Common myeloid progenitor, CD34-positive (primary cell): Measurements from ENCODE around the gene MITF.
"Not testable (repeated sequence)": the region's sequence is repeated elsewhere in the genome, so short reads cannot be mapped to it uniquely, and the experiment has no call there.

Experiments
- CTCF ChIA-PET: fragments of 350-600 bp; sonication (Branson Sonifier 250); formaldehyde crosslinking; loops from one replicate; lab custom pipeline; 2021; ENCODE audit warnings: antibody characterized with exemption; lab: Charles Lee
- POLR2A ChIA-PET: fragments of 350-600 bp; sonication (Branson Sonifier 250); formaldehyde crosslinking; loops from one replicate; lab custom pipeline; 2021; ENCODE audit warnings: antibody characterized with exemption; lab: Charles Lee
- DNase-seq, 3 donors: peaks; one replicate each; pipeline versions ENCODE4 v3.0.0 to v3.0.0-alpha.2; 2013
- H3K27ac ChIP-seq, 2 experiments: 1 replicate in 1 of 2; 2 replicates in 1 of 2; pipeline ENCODE4 v1.7.0; 2013; ENCODE audit warnings: inconsistent platforms in 2 of 2, low read length in 2 of 2, mild to moderate bottlenecking in 2 of 2, low read depth in 1 of 2, moderate library complexity in 1 of 2; ENCODE audit not compliant: severe bottlenecking in 2 of 2, insufficient read depth in 1 of 2, poor library complexity in 1 of 2
- H3K27me3 ChIP-seq, 5 experiments: replicated peaks in 2 of 5; 1 replicate in 3 of 5; 2 replicates in 2 of 5; pipeline versions ENCODE4 v1.6.1 to v1.7.0; 2013; ENCODE audit warnings: low read length in 4 of 5, mild to moderate bottlenecking in 2 of 5, moderate library complexity in 2 of 5, inconsistent platforms in 1 of 5; ENCODE audit not compliant: insufficient read depth in 5 of 5, control insufficient read depth in 4 of 5
- H3K36me3 ChIP-seq, 4 experiments: 1 replicate in 2 of 4; 2 replicates in 2 of 4; pipeline versions ENCODE4 v1.6.1 to v1.7.0; 2013; ENCODE audit warnings: low read length in 3 of 4, control low read depth in 1 of 4, mild to moderate bottlenecking in 1 of 4; ENCODE audit not compliant: control insufficient read depth in 4 of 4, insufficient read depth in 4 of 4
- H3K4me1 ChIP-seq, 4 experiments: 1 replicate in 3 of 4; 2 replicates in 1 of 4; pipeline versions ENCODE4 v1.6.1 to v1.7.1; 2013; ENCODE audit warnings: low read length in 3 of 4, mild to moderate bottlenecking in 3 of 4, control low read depth in 1 of 4, inconsistent platforms in 1 of 4, moderate library complexity in 1 of 4; ENCODE audit not compliant: control insufficient read depth in 4 of 4, insufficient read depth in 4 of 4; ENCODE audit errors: control extremely low read depth in 1 of 4
- H3K4me3 ChIP-seq, 7 experiments: 1 replicate in 4 of 7; 2 replicates in 3 of 7; pipeline versions ENCODE4 v1.5.1 to v1.7.0; 2013; ENCODE audit warnings: mild to moderate bottlenecking in 7 of 7, low read length in 6 of 7, moderate library complexity in 6 of 7, inconsistent platforms in 2 of 7, low read depth in 2 of 7, control low read depth in 1 of 7; ENCODE audit not compliant: insufficient read depth in 4 of 7, control insufficient read depth in 1 of 7; ENCODE audit errors: extremely low read depth in 1 of 7
- H3K9me3 ChIP-seq, 5 experiments: 1 replicate in 4 of 5; 2 replicates in 1 of 5; pipeline versions ENCODE4 v1.6.1 to v1.7.1; 2013; ENCODE audit warnings: low read length in 4 of 5, mild to moderate bottlenecking in 2 of 5, inconsistent platforms in 1 of 5, low read depth in 1 of 5, moderate library complexity in 1 of 5; ENCODE audit not compliant: control insufficient read depth in 4 of 5, insufficient read depth in 2 of 5; ENCODE audit errors: control extremely low read depth in 1 of 5
- WGBS: methylation state at CpG from one replicate; pipeline ENCODE4 v1.1.5; 2013; ENCODE audit not compliant: insufficient coverage; 5-methylcytosine and 5-hydroxymethylcytosine counted together

Gene MITF

DNA sequence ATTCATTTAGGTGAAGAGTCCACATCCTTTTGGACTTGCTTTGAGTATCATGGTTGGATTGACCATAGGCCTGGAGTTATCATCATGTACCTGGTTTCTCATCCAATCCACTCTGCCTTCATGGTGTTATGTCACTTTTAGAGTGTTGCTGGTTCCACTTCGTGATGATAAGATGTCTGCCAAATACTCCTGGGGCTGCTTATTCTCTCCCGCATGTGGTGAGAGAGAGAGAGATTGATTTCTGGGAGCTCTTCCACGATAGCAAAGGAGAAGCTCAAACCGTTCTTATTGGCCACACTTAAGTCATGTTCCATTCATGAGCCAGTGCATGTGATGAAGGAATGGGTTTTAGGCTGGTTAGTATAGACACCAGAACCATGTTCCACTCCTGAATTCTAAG, 47.6 kb downstream of the MITF start:
- WGBS, result 100% methylated on average over 3 of the region's 4 CpGs
- Histone ChIP-seq H3K4me1 (peaks cover 0 to 11% (median 7%) of the 10 kb centered on the region in 4 experiments), H3K36me3 (no peaks in the 10 kb centered on the region), H3K27me3 (no peaks in the 10 kb centered on the region), H3K9me3 (no peaks in the 10 kb centered on the region), H3K4me3 (no peak overlapping the region), H3K27ac (no peak overlapping the region)
- ChIA-PET POLR2A (no interaction called here), CTCF (no interaction called here)
- no peak for DNase-seq

DNA sequence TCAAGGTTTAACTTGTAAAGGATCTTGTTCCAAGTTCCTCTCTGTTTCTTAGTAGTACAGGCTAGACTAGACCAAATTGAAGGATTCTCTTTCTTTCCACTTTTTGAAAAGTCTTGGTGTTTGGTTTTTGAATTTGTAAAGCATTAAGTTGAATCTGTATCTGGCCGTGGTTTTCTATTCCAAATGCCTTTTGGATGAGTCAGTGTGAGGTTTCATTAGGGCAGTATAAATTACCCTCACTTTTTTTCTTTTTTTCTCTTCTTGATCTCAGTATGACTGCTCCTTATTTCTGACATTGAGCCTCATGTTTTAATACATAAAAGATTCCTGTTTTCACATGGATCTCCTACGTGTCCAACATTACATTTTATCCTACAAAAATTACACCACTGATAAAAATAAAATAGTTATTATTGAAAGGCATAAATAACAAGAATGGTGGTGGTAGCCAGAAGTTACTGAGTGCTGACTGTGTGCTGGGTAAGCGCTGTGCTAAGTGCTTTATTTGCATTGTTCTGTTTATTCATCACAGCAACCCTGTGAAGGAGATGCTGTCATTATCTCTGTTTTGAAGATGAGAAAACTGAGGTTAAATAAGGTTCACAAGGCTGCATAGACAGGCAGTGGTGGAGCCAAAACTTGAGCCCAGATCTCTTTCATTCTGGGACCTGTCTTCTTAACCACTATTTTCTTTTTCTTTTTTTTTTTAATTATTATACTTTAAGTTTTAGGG, 48.3 kb downstream of the MITF start:
- CTCF ChIA-PET, result no interaction called here
- no peaks in the 10 kb centered on the region for H3K9me3 ChIP-seq
- no peaks in the 10 kb centered on the region for H3K36me3 ChIP-seq
- no peak overlapping the region for H3K27ac ChIP-seq
- peak in 2 of 3 donors; percentile 22 to 32 for DNase-seq
- H3K4me3 ChIP-seq, result no peak overlapping the region
- peaks cover 0 to 18% (median 8%) of the 10 kb centered on the region in 4 experiments for H3K4me1 ChIP-seq
- WGBS, result 100% methylated on average over 1 of the region's 3 CpGs
- POLR2A ChIA-PET, result no interaction called here
- H3K27me3 ChIP-seq, result no peaks in the 10 kb centered on the region

DNA sequence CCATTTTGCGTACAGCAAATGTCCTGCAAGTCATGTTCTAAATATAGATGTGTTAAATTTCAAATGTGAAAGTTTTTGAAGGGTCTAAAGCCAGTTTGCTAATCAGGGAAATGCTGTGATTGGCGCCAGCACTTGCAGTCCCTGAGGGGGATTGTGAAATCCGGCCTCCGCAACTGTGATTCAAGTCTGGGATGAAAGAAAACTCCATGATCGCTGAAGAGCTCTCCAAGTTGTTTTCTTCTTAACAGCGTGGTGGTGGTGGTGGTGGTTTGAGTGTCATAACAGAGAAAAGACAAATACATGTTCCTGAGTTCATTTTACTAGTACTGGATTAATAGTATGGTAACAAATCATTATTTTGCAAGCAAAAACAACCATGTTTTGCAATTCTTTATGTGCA, 51.8 kb downstream of the MITF start:
- 79% methylated on average over 4 of the region's 6 CpGs for WGBS

DNA sequence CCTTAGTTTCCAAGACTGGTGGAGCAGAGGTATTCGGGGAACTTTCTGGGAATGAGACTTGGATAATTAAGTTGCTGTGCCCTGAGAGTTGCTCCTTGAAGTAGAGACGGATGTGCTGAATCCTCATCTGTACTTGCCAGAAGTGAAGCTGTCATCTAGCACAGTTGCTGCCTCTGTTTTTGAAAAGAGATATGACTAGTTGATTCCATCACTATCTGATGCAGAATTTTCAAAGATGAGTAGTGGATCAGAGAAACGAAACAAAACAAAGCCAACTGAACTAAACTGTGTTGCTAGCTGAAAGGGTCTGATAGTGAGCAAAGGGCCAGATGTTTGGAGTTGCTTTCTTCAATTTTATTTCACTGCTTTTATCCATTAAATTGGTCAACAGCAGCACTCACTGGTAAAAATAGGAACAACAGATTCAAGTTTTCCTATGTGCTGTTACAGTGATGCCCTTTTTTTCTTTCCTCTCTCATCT, 52.7 kb downstream of the MITF start:
- 0% methylated on average over 2 of the region's 3 CpGs for WGBS
- Histone ChIP-seq H3K4me3 (peak overlapping the region in 1 of 7 experiments; percentile 19), H3K36me3 (no peaks in the 10 kb centered on the region), H3K9me3 (no peaks in the 10 kb centered on the region), H3K4me1 (peaks cover 0 to 20% (median 8%) of the 10 kb centered on the region in 4 experiments), H3K27ac (peak overlapping the region in 1 of 2 experiments; percentile 11), H3K27me3 (no peaks in the 10 kb centered on the region)
- POLR2A ChIA-PET, result no interaction called here
- CTCF ChIA-PET, result interaction anchor here (0.6 to 5.2 kb wide), 10 partner anchors 11 to 367 kb away, joined by 3 to 20 read pairs (median 4); no protein-coding TSS in a partner anchor
- peak; percentile 47 to 90 (median 82) for DNase-seq

More for the DNA sequence above, 51.8 kb downstream of the MITF start:
- no peaks in the 10 kb centered on the region for H3K9me3 ChIP-seq
- no peaks in the 10 kb centered on the region for H3K27me3 ChIP-seq
- CTCF ChIA-PET, result interaction anchor here (1.0 to 5.2 kb wide), 3 partner anchors 10 to 97 kb away, joined by 3 to 20 read pairs (median 15); no protein-coding TSS in a partner anchor
- peaks cover 0 to 20% (median 8%) of the 10 kb centered on the region in 4 experiments for H3K4me1 ChIP-seq
- POLR2A ChIA-PET, result no interaction called here
- no peak overlapping the region for H3K27ac ChIP-seq
- H3K36me3 ChIP-seq, result no peaks in the 10 kb centered on the region
- DNase-seq, result peak in 2 of 3 donors; percentile 34 to 49
- no peak overlapping the region for H3K4me3 ChIP-seq

DNA sequence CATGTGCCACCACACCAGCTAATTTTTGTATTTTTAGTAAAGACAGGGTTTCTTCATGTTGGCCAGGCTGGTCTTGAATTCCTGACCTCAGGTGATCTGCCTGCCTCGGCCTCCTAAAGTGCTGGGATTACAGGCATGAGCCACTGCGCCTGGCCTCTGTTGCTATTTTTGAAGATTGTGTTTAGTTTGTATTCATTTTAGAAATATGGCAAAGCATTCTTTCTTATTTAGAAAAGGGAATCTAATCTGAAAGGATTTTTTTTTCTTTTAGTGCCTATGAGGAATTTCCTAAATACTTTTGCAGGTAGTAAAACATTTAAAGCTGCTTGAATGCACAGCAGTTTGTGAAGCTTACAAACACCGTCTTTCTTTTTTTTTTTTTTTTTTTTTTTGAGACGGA, 56.9 kb downstream of the MITF start:
- H3K4me3 ChIP-seq, CTCF ChIA-PET: not testable (repeated sequence)
- no CpG with 5 or more reads among the region's 4 CpGs for WGBS

DNA sequence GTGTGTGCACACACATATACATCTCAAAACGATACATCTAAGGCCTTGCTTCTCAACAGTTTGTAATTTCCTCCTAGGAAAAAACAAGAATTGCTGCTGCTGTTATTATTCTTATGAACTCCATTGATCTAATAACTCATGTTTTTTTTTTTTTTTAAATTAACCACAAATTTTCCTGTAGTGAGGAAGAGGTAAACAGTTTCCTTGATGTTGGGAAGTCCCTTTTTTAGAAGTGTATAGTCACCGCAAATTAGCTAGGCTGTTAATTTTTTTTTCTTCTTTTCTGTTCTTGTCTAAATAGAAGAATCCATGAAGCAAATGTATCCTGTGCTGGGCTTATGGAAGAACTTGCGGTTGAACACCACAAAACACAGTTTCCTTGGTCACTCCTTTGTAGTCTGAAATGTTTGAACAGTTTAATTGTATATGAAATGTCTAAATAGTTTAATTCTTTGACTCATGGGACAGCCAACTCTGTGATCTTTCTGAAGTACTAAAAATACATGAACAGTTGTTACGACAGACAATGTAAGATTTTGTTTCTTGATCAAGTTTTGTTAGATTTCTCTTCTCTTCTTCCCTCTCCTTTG, 64.5 kb downstream of the MITF start:
- H3K4me3 ChIP-seq, result no peak overlapping the region
- ChIA-PET CTCF (no interaction called here), POLR2A (no interaction called here)
- H3K4me1 ChIP-seq, result peaks cover 4 to 9% (median 6%) of the 10 kb centered on the region in 4 experiments
- no peaks in the 10 kb centered on the region for H3K27me3 ChIP-seq
- peak in 2 of 3 donors; percentile 33 to 48 for DNase-seq
- H3K9me3 ChIP-seq, result no peaks in the 10 kb centered on the region
- H3K36me3 ChIP-seq, result no peaks in the 10 kb centered on the region
- no peak overlapping the region for H3K27ac ChIP-seq
- WGBS, result no CpG with 5 or more reads among the region's 4 CpGs

More for the DNA sequence above, 56.9 kb downstream of the MITF start:
- H3K27me3 ChIP-seq, H3K27ac ChIP-seq, H3K36me3 ChIP-seq, DNase-seq, H3K9me3 ChIP-seq, POLR2A ChIA-PET: not testable (repeated sequence)
- H3K4me1 ChIP-seq, result peaks cover 0 to 16% (median 6%) of the 10 kb centered on the region in 4 experiments

DNA sequence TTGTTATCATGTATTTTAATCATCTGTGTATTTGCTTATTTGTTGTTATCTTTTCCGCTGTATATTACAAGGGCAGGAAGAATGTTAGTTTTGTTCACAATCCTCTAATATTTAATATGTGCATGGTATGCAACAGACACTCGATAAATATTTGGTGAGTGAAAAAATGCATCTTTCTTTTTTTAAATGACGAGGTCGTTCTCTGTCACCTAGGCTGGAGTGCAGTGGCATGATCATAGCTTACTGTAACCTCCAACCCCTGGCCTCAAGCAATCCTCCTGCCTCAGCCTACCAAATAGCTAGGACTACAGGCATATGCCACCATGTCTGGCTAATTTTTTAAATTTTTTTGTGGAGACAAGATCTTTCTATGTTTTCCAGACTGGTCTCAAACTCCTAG, 66.2 kb downstream of the MITF start:
- H3K4me1 ChIP-seq, result peaks cover 4 to 9% (median 6%) of the 10 kb centered on the region in 4 experiments
- H3K4me3 ChIP-seq, result no peak overlapping the region
- DNase-seq, result no peak
- CTCF ChIA-PET, result interaction anchor here (0.7 to 1.3 kb wide), 2 partner anchors 13 to 14 kb away, joined by 3 to 5 read pairs; no protein-coding TSS in a partner anchor
- no peaks in the 10 kb centered on the region for H3K36me3 ChIP-seq
- no peak overlapping the region for H3K27ac ChIP-seq
- H3K9me3 ChIP-seq, result no peaks in the 10 kb centered on the region
- H3K27me3 ChIP-seq, result no peaks in the 10 kb centered on the region
- POLR2A ChIA-PET, result no interaction called here
- WGBS, result no CpG with 5 or more reads among the region's 4 CpGs
